Activated naive CD4-positive, alpha-beta T cell treated with anti-CD3 and anti-CD28 coated beads for 36 hours (primary cell): ENCODE measurements around the gene KLRC4. TPM values are rescaled to one million over a fixed set of nuclear protein-coding genes. Genes with fewer than 3 reads are reported as not detected.
A peak's percentile ranks its signal among the peaks of the same experiment; 100 is the strongest.

ENCODE experiments used
- CTCF ChIA-PET: fragments of 350-600 bp; sonication (Branson Sonifier 250); formaldehyde crosslinking; loops from one replicate; lab custom pipeline; 2021; ENCODE audit warnings: antibody characterized with exemption; lab: Charles Lee
- DNase-seq: peaks from one replicate; pipeline ENCODE4 v3.0.0-alpha.2; 2020
- H3K27ac Mint-ChIP-seq: one replicate; pipeline ENCODE4 v1.8.0; 2021; ENCODE audit warnings: mild to moderate bottlenecking, mixed read lengths
- H3K27me3 Mint-ChIP-seq: one replicate; pipeline ENCODE4 v1.8.0; 2021; ENCODE audit warnings: low read depth, mixed read lengths
- H3K36me3 Mint-ChIP-seq: one replicate; pipeline ENCODE4 v1.8.0; 2021; ENCODE audit warnings: low read depth, mixed read lengths
- H3K4me1 Mint-ChIP-seq: one replicate; pipeline ENCODE4 v1.8.0; 2021; ENCODE audit warnings: low read depth, mixed read lengths
- H3K4me3 Mint-ChIP-seq: one replicate; pipeline ENCODE4 v1.8.0; 2021; ENCODE audit warnings: mild to moderate bottlenecking, moderate library complexity, mixed read lengths
- H3K9me3 Mint-ChIP-seq: one replicate; pipeline ENCODE4 v1.8.0; 2021; ENCODE audit warnings: mixed read lengths
- intact Hi-C: fragments of 100-400 bp; cut with micrococcal nuclease; formaldehyde crosslinking; loops from one replicate; pipeline ENCODE4 v1.15.1; 2023
- total RNA-seq, 2 experiments: library from RNA; stranded (reverse); gene quantifications; one replicate each; pipeline ENCODE4 v1.2.3, GENCODE V29; 2021

The KLRC4 gene
- total RNA-seq, 2 experiments from 2014 or later: not detected

- peak; percentile 45 for DNase-seq
- Mint-ChIP-seq H3K36me3 (no peaks in the 10 kb centered on the region), H3K4me3 (no peak overlapping the region), H3K27ac (no peak overlapping the region), H3K27me3 (no peaks in the 10 kb centered on the region), H3K4me1 (peaks cover 15% of the 10 kb centered on the region), H3K9me3 (no peaks in the 10 kb centered on the region)
- CTCF ChIA-PET: interaction anchor here (0.6 kb wide), 1 partner anchor 80 kb away, joined by 3 read pairs; no protein-coding TSS in a partner anchor
- intact Hi-C loops: loop anchor here (1.0 to 10.0 kb wide), 6 partner anchors 33 to 311 kb away; partner anchors contain the start of gene STYK1
Measured at GRCh38 chr12:10363914-10364814, 45.4 kb downstream of the KLRC4 start.

GRCh38 chr12:10363658-10363913, 46.0 kb downstream of the KLRC4 start:
- peaks cover 12% of the 10 kb centered on the region for H3K4me1 Mint-ChIP-seq
- no peaks in the 10 kb centered on the region for H3K27me3 Mint-ChIP-seq
- H3K9me3 Mint-ChIP-seq: no peaks in the 10 kb centered on the region
- H3K36me3 Mint-ChIP-seq: no peaks in the 10 kb centered on the region
- CTCF ChIA-PET: interaction anchor here (0.6 kb wide), 1 partner anchor 81 kb away, joined by 3 read pairs; no protein-coding TSS in a partner anchor
- DNase-seq: no peak
- no peak overlapping the region for H3K27ac Mint-ChIP-seq
- H3K4me3 Mint-ChIP-seq: no peak overlapping the region
- intact Hi-C loops: loop anchor here (2.0 to 10.0 kb wide), 3 partner anchors 126 to 311 kb away; partner anchors contain the start of gene STYK1

GRCh38 chr12:10362828-10363657, 46.5 kb downstream of the KLRC4 start:
- Mint-ChIP-seq H3K4me3 (no peak overlapping the region), H3K36me3 (no peaks in the 10 kb centered on the region), H3K4me1 (peaks cover 6% of the 10 kb centered on the region), H3K27ac (peak overlapping the region; percentile 24), H3K9me3 (no peaks in the 10 kb centered on the region), H3K27me3 (no peaks in the 10 kb centered on the region)
- CTCF ChIA-PET: no interaction called here
- intact Hi-C loops: loop anchor here (2.0 to 10.0 kb wide), 3 partner anchors 126 to 312 kb away; partner anchors contain the start of gene STYK1
- peak; percentile 17 for DNase-seq

- no peak overlapping the region for H3K4me3 Mint-ChIP-seq
- no peaks in the 10 kb centered on the region for H3K9me3 Mint-ChIP-seq
- no peak for DNase-seq
- intact Hi-C loops: loop anchor here (2.0 to 10.0 kb wide), 3 partner anchors 125 to 312 kb away; partner anchors contain the start of gene STYK1
- peaks cover 5% of the 10 kb centered on the region for H3K4me1 Mint-ChIP-seq
- no peaks in the 10 kb centered on the region for H3K36me3 Mint-ChIP-seq
- no peaks in the 10 kb centered on the region for H3K27me3 Mint-ChIP-seq
- no peak overlapping the region for H3K27ac Mint-ChIP-seq
- CTCF ChIA-PET: no interaction called here
Measured at GRCh38 chr12:10362325-10362724, 47.2 kb downstream of the KLRC4 start.

GRCh38 chr12:10361622-10362021, 47.9 kb downstream of the KLRC4 start:
- Mint-ChIP-seq H3K4me3 (no peak overlapping the region), H3K36me3 (no peaks in the 10 kb centered on the region), H3K27me3 (no peaks in the 10 kb centered on the region), H3K4me1 (peaks cover 5% of the 10 kb centered on the region), H3K9me3 (no peaks in the 10 kb centered on the region), H3K27ac (no peak overlapping the region)
- intact Hi-C loops: loop anchor here (2.0 to 10.0 kb wide), 3 partner anchors 124 to 313 kb away; partner anchors contain the start of gene STYK1
- DNase-seq: no peak
- CTCF ChIA-PET: interaction anchor here (0.6 kb wide), 1 partner anchor 132 kb away, joined by 3 read pairs; no protein-coding TSS in a partner anchor

- CTCF ChIA-PET: interaction anchor here (0.6 kb wide), 1 partner anchor 131 kb away, joined by 3 read pairs; no protein-coding TSS in a partner anchor
- H3K4me1 Mint-ChIP-seq: peaks cover 5% of the 10 kb centered on the region
- DNase-seq: no peak
- intact Hi-C loops: loop anchor here (5.0 to 10.0 kb wide), 2 partner anchors 124 to 314 kb away; partner anchors contain the start of gene STYK1
- H3K4me3 Mint-ChIP-seq: no peak overlapping the region
- H3K9me3 Mint-ChIP-seq: no peaks in the 10 kb centered on the region
- H3K36me3 Mint-ChIP-seq: no peaks in the 10 kb centered on the region
- no peaks in the 10 kb centered on the region for H3K27me3 Mint-ChIP-seq
- no peak overlapping the region for H3K27ac Mint-ChIP-seq
Measured at GRCh38 chr12:10361084-10361483, 48.5 kb downstream of the KLRC4 start.

- CTCF ChIA-PET: no interaction called here
- no peak for DNase-seq
- Mint-ChIP-seq H3K9me3 (no peaks in the 10 kb centered on the region), H3K4me1 (peaks cover 5% of the 10 kb centered on the region), H3K4me3 (no peak overlapping the region), H3K36me3 (no peaks in the 10 kb centered on the region), H3K27ac (no peak overlapping the region), H3K27me3 (no peaks in the 10 kb centered on the region)
- intact Hi-C loops: no loop called here
Measured at GRCh38 chr12:10358969-10359368, 50.6 kb downstream of the KLRC4 start.

GRCh38 chr12:10358131-10358530, 51.4 kb downstream of the KLRC4 start:
- intact Hi-C loops: no loop called here
- Mint-ChIP-seq H3K36me3 (no peaks in the 10 kb centered on the region), H3K4me3 (no peak overlapping the region), H3K9me3 (no peaks in the 10 kb centered on the region), H3K27me3 (no peaks in the 10 kb centered on the region), H3K4me1 (peaks cover 5% of the 10 kb centered on the region), H3K27ac (no peak overlapping the region)
- no peak for DNase-seq
- CTCF ChIA-PET: interaction anchor here (0.6 to 0.7 kb wide), 2 partner anchors 8 to 86 kb away, joined by 3 to 4 read pairs; no protein-coding TSS in a partner anchor

Other genes with a start within 250 kb of the KLRC4 start
- gene OLR1, start 237.6 kb downstream of the KLRC4 start, total RNA-seq: not detected
- not detected for gene TMEM52B, start 230.7 kb downstream of the KLRC4 start, total RNA-seq
- 1 to 10 TPM; 3.3 to 4.9 TPM for gene GABARAPL1, start 196.9 kb downstream of the KLRC4 start, total RNA-seq
- under 1 TPM in 1 of 2 experiments, not detected in 1; 0.81 TPM for gene KLRD1, start 101.9 kb downstream of the KLRC4 start, total RNA-seq
- gene KLRK1, start 19.7 kb downstream of the KLRC4 start, total RNA-seq: under 1 TPM; 0.35 to 0.50 TPM
- not detected for gene KLRC3, start 10.8 kb upstream of the KLRC4 start, total RNA-seq
- gene KLRC2, start 26.3 kb upstream of the KLRC4 start, total RNA-seq: not detected
- gene KLRC1, start 43.6 kb upstream of the KLRC4 start, total RNA-seq: under 1 TPM in 1 of 2 experiments, not detected in 1; 0.21 TPM
- 1 to 10 TPM; 2.1 to 3.1 TPM for gene EIF2S3B, start 96.1 kb upstream of the KLRC4 start, total RNA-seq
- gene MAGOHB, start 203.9 kb upstream of the KLRC4 start, total RNA-seq: 10 to 100 TPM; 58.8 to 61.1 TPM